ENCODE data around the gene ARMC7. TPM values are rescaled to one million over a fixed set of nuclear protein-coding genes. Genes with fewer than 3 reads are reported as not detected.

ARMC7 gene
- total and polyA plus RNA-seq, 2 of the 13 experiments (the other 11 are each of a cell fraction or from before 2014, with no cell fraction given) = 3.9 to 4.2 TPM

DNA sequence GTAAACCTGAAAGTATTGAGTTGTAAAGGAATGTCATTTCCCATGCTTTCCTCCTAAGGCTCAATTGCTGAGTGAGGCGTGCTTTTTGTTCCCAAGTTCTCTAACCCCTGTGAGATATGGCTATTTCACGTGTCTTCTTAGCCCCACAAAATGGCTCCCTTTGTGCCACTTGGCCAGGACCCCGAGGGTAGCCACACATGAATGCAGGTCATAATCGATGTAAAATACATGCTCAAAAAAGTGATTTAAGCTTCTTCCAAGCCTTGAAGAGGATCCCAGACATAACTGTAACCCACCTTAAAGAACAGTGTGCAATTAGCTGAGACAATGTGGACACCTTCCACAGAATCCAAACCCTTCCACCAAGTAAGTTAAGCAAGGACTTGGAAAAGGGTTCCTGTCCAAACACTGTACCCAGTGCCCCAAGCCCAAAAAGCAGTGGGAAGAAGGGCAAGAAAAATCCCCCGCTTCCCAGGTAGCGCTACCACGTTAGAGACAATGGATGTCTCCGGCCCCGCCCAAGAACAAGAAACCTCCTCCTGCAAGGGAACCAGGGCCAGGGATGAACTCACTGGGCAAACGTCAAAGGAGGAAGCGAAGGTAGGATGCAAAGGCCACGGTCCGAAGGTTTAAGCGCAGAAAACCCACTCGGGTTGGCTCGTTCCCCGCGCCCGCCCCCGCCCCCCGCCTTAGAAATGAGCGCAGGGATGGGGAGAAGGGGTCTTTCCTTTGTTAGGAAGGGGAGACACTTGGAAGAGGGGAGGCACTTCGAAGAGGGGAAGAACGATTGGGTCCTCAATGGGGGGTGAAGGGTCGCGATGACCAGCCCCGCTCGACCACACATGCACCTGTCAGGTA, 43.4 kb downstream of the ARMC7 start (continued):
- TF ChIP-seq MAFG (CRISPR knock-in tag; IDR thresholded peaks at IDR 0.05) = no peak
- no peak for TF ChIP-seq SRSF4 (IDR thresholded peaks at IDR 0.05; ENCODE audit: low read depth, low read length, poor library complexity, severe bottlenecking)
- no peak for TF ChIP-seq HNF1B (CRISPR knock-in tag; IDR thresholded peaks at IDR 0.05)
- peak; percentile 64; the same call in 1 of the 2 replicates for TF ChIP-seq ZNF800 (CRISPR knock-in tag; IDR thresholded peaks at IDR 0.05)
- TF ChIP-seq HIVEP1 (CRISPR knock-in tag; IDR thresholded peaks at IDR 0.05) = peak; percentile 44; the same call in 1 of the 2 replicates
- no peak for TF ChIP-seq TAF1 (CRISPR knock-in tag; IDR thresholded peaks at IDR 0.05)
- TF ChIP-seq, protein P1, sequence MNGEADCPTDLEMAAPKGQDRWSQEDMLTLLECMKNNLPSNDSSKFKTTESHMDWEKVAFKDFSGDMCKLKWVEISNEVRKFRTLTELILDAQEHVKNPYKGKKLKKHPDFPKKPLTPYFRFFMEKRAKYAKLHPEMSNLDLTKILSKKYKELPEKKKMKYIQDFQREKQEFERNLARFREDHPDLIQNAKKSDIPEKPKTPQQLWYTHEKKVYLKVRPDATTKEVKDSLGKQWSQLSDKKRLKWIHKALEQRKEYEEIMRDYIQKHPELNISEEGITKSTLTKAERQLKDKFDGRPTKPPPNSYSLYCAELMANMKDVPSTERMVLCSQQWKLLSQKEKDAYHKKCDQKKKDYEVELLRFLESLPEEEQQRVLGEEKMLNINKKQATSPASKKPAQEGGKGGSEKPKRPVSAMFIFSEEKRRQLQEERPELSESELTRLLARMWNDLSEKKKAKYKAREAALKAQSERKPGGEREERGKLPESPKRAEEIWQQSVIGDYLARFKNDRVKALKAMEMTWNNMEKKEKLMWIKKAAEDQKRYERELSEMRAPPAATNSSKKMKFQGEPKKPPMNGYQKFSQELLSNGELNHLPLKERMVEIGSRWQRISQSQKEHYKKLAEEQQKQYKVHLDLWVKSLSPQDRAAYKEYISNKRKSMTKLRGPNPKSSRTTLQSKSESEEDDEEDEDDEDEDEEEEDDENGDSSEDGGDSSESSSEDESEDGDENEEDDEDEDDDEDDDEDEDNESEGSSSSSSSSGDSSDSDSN (CRISPR knock-in tag; IDR thresholded peaks at IDR 0.05) = peak; percentile 5; the same call in 1 of the 2 replicates
- peak; percentile 32; the same call in 1 of the 2 replicates for TF ChIP-seq ZNF879 (CRISPR knock-in tag; IDR thresholded peaks at IDR 0.05)
- TF ChIP-seq ZNF460 (CRISPR knock-in tag; IDR thresholded peaks at IDR 0.05; ENCODE audit: borderline replicate concordance) = no peak
- peak; percentile 51; the same call in 1 of the 2 replicates for TF ChIP-seq ZNF335 (CRISPR knock-in tag; IDR thresholded peaks at IDR 0.05)
- TF ChIP-seq POLR2A (IDR thresholded peaks at IDR 0.05; ENCODE audit: insufficient read depth in 1 of 2, low read depth in 2 of 2, low read length in 2 of 2) = peak; percentile 16 to 21; a peak in 1 of 4 replicates
- TF ChIP-seq THYN1 (CRISPR knock-in tag; IDR thresholded peaks at IDR 0.05; ENCODE audit: borderline replicate concordance, low read depth) = no peak
- no peak for TF ChIP-seq ZBTB42 (CRISPR knock-in tag; IDR thresholded peaks at IDR 0.05)
- TF ChIP-seq, protein P2, sequence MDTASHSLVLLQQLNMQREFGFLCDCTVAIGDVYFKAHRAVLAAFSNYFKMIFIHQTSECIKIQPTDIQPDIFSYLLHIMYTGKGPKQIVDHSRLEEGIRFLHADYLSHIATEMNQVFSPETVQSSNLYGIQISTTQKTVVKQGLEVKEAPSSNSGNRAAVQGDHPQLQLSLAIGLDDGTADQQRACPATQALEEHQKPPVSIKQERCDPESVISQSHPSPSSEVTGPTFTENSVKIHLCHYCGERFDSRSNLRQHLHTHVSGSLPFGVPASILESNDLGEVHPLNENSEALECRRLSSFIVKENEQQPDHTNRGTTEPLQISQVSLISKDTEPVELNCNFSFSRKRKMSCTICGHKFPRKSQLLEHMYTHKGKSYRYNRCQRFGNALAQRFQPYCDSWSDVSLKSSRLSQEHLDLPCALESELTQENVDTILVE (CRISPR knock-in tag; IDR thresholded peaks at IDR 0.05) = no peak
